Activated CD8-positive, alpha-beta T cell treated with anti-CD3 and anti-CD28 coated beads for 36 hours (primary cell): ENCODE data around the gene CACNG3. TPM values are rescaled to one million over a fixed set of nuclear protein-coding genes. Genes with fewer than 3 reads are reported as not detected.
A peak's percentile ranks its signal among the peaks of the same experiment; 100 is the strongest.

Source experiments
- ATAC-seq: fragments of 200-7000 bp; cut with Tn5 transposase; one replicate; pipeline ENCODE4 v1.10.0; 2021; ENCODE audit warnings: mild to moderate bottlenecking, moderate library complexity
- CTCF ChIA-PET: fragments of 350-600 bp; sonication (Branson Sonifier 250); formaldehyde crosslinking; loops from one replicate; lab custom pipeline; 2021; ENCODE audit warnings: antibody characterized with exemption; lab: Charles Lee
- POLR2A ChIA-PET: fragments of 350-600 bp; sonication (Branson Sonifier 250); formaldehyde crosslinking; loops from one replicate; lab custom pipeline; 2021; ENCODE audit warnings: antibody characterized with exemption; lab: Charles Lee
- DNase-seq: peaks from one replicate; pipeline ENCODE4 v3.0.0-alpha.2; 2020
- H3K27ac Mint-ChIP-seq: one replicate; pipeline ENCODE4 v1.8.0; 2021; ENCODE audit warnings: mild to moderate bottlenecking, mixed read lengths
- H3K27me3 Mint-ChIP-seq: one replicate; pipeline ENCODE4 v1.8.0; 2021; ENCODE audit warnings: mixed read lengths
- H3K36me3 Mint-ChIP-seq: one replicate; pipeline ENCODE4 v1.8.0; 2021; ENCODE audit warnings: low read depth, mixed read lengths
- H3K4me1 Mint-ChIP-seq: one replicate; pipeline ENCODE4 v1.8.0; 2021; ENCODE audit warnings: low read depth, mixed read lengths
- H3K4me3 Mint-ChIP-seq: one replicate; pipeline ENCODE4 v1.8.0; 2021; ENCODE audit warnings: mild to moderate bottlenecking, moderate library complexity, mixed read lengths
- H3K9me3 Mint-ChIP-seq: one replicate; pipeline ENCODE4 v1.8.0; 2021; ENCODE audit warnings: mixed read lengths
- intact Hi-C: fragments of 100-400 bp; cut with micrococcal nuclease; formaldehyde crosslinking; loops from one replicate; pipeline ENCODE4 v1.10.0; 2022
- total RNA-seq, 2 experiments: library from RNA; stranded (reverse); gene quantifications; one replicate each; pipeline ENCODE4 v1.2.3, GENCODE V29; 2021
- TF ChIP-seq, protein P1 (sequence below): fragments of 200-600 bp; IDR thresholded peaks from one replicate; pipeline ENCODE4 v1.8.0; 2022; ENCODE audit warnings: antibody characterized with exemption, mild to moderate bottlenecking

CACNG3 gene
- not detected for total RNA-seq

GRCh38 chr16:24255456-24256371 is at the start of gene CACNG3:
Gene CACNG3, plus strand, starts transcription at chr16:24256335. Its CDS starts 420 bp downstream, at chr16:24256755.
- intact Hi-C loops = loop anchor here (10.0 kb wide), 1 partner anchor 249 kb away; no protein-coding TSS in a partner anchor
- peak; percentile 83 for DNase-seq
- Mint-ChIP-seq H3K9me3 (no peaks in the 10 kb centered on the region), H3K36me3 (no peaks in the 10 kb centered on the region), H3K27me3 (peaks cover 58% of the 10 kb centered on the region), H3K4me3 (no peak within 1 kb of the TSS), H3K4me1 (no peaks in the 10 kb centered on the region), H3K27ac (no peak within 1 kb of the TSS)
- POLR2A ChIA-PET = interaction anchor here (1.5 kb wide), 1 partner anchor 29 kb away, joined by 3 read pairs; no protein-coding TSS in a partner anchor
- TF ChIP-seq, protein P1, sequence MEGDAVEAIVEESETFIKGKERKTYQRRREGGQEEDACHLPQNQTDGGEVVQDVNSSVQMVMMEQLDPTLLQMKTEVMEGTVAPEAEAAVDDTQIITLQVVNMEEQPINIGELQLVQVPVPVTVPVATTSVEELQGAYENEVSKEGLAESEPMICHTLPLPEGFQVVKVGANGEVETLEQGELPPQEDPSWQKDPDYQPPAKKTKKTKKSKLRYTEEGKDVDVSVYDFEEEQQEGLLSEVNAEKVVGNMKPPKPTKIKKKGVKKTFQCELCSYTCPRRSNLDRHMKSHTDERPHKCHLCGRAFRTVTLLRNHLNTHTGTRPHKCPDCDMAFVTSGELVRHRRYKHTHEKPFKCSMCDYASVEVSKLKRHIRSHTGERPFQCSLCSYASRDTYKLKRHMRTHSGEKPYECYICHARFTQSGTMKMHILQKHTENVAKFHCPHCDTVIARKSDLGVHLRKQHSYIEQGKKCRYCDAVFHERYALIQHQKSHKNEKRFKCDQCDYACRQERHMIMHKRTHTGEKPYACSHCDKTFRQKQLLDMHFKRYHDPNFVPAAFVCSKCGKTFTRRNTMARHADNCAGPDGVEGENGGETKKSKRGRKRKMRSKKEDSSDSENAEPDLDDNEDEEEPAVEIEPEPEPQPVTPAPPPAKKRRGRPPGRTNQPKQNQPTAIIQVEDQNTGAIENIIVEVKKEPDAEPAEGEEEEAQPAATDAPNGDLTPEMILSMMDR = no peak
- CTCF ChIA-PET = interaction anchor here (1.4 to 6.6 kb wide), 4 partner anchors 17 to 249 kb away, joined by 3 to 58 read pairs (median 26); no protein-coding TSS in a partner anchor
- ATAC-seq = peak; percentile 94

- no peaks in the 10 kb centered on the region for H3K9me3 Mint-ChIP-seq
- ChIA-PET CTCF (interaction anchor here (1.9 kb wide), 1 partner anchor 46 kb away, joined by 7 read pairs; no protein-coding TSS in a partner anchor), POLR2A (no interaction called here)
- DNase-seq (no peak), ATAC-seq (no peak)
- H3K27ac Mint-ChIP-seq = no peak overlapping the region
- peaks cover 23% of the 10 kb centered on the region for H3K36me3 Mint-ChIP-seq
- H3K4me3 Mint-ChIP-seq = no peak overlapping the region
- no peaks in the 10 kb centered on the region for H3K4me1 Mint-ChIP-seq
- intact Hi-C loops = no loop called here
- TF ChIP-seq, protein P1 = no peak
- H3K27me3 Mint-ChIP-seq = no peaks in the 10 kb centered on the region
These were observed 49.2 kb upstream of the CACNG3 start for GRCh38 chr16:24206926-24207325.

DNA sequence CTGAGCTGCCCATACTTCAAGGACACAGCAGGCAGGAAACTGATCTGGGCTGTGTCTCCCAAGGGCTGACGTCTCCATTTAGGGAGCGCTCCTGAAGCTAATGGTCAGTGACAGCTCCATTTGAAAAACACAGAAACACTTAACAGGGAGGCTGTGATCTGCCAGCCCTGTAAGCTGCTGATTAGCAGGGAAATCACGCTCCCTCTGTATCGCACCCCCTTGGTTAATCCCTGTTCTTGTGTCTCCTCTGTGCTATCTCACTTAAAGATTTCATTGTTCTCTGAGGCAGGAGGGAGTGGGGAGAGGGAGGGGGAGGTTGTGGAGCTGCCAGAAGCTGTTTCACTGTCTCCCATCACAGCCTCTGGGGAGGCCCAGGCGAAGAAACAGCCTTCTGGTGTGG is 47.4 kb upstream of the CACNG3 start:
- intact Hi-C loops = no loop called here
- Mint-ChIP-seq H3K9me3 (no peaks in the 10 kb centered on the region), H3K36me3 (peaks cover 25% of the 10 kb centered on the region), H3K4me1 (no peaks in the 10 kb centered on the region), H3K27me3 (no peaks in the 10 kb centered on the region), H3K4me3 (no peak overlapping the region), H3K27ac (no peak overlapping the region)
- ATAC-seq (no peak), DNase-seq (no peak)
- ChIA-PET POLR2A (no interaction called here), CTCF (interaction anchor here (0.8 kb wide), 1 partner anchor 16 kb away, joined by 3 read pairs; no protein-coding TSS in a partner anchor)
- TF ChIP-seq, protein P1 = no peak

DNA sequence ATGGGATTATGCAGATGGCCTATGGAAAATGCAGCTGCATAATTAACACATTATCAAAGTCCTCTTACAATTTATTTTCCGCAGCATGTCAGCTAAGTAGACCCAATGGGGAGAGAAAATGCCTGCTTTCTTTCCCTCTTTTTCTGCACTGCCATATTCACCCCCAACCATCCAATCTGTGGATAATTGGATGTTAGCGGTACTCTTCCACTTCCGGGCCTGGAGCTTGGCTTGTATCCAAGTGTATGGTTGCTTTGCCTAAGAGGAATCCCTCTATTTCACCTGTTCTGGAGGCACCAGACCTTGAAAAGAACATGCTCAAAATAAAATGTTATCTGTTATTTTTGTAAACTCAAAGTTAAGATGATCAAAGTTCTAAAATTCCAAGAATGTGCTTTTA is 41.1 kb upstream of the CACNG3 start:
- intact Hi-C loops = no loop called here
- no peaks in the 10 kb centered on the region for H3K9me3 Mint-ChIP-seq
- H3K27ac Mint-ChIP-seq = no peak overlapping the region
- H3K4me3 Mint-ChIP-seq = no peak overlapping the region
- DNase-seq (no peak), ATAC-seq (no peak)
- TF ChIP-seq, protein P1 = no peak
- ChIA-PET POLR2A (no interaction called here), CTCF (interaction anchor here (1.0 to 1.2 kb wide), 2 partner anchors 10 to 412 kb away, joined by 3 read pairs; no protein-coding TSS in a partner anchor)
- no peaks in the 10 kb centered on the region for H3K4me1 Mint-ChIP-seq
- H3K27me3 Mint-ChIP-seq = no peaks in the 10 kb centered on the region
- H3K36me3 Mint-ChIP-seq = peaks cover 40% of the 10 kb centered on the region

- no peak overlapping the region for H3K27ac Mint-ChIP-seq
These were observed 39.2 kb upstream of the CACNG3 start for GRCh38 chr16:24216961-24217360.

More at GRCh38 chr16:24216961-24217360, 39.2 kb upstream of the CACNG3 start:
- ChIA-PET POLR2A (no interaction called here), CTCF (interaction anchor here (1.4 kb wide), 1 partner anchor 10 kb away, joined by 3 read pairs; no protein-coding TSS in a partner anchor)
- TF ChIP-seq, protein P1 = no peak
- ATAC-seq = no peak
- no peak for DNase-seq
- Mint-ChIP-seq H3K4me1 (no peaks in the 10 kb centered on the region), H3K36me3 (peaks cover 50% of the 10 kb centered on the region), H3K4me3 (no peak overlapping the region), H3K27me3 (no peaks in the 10 kb centered on the region), H3K9me3 (peaks cover 2% of the 10 kb centered on the region)
- intact Hi-C loops = no loop called here
